GM19468 (cell line): ENCODE results near the gene KLHDC10.
"Not testable (repeated sequence)": the region's sequence is repeated elsewhere in the genome, so short reads cannot be mapped to it uniquely, and the experiment has no call there.

Experiments used
- ATAC-seq: cut with Tn5 transposase; IDR thresholded peaks from one replicate; pipeline ENCODE4 v1.9.1; 2021; ENCODE audit warnings: mild to moderate bottlenecking, moderate library complexity, moderate number of reproducible peaks; ENCODE audit not compliant: unreplicated experiment; ENCODE audit errors: extremely low read depth

The KLHDC10 gene

DNA sequence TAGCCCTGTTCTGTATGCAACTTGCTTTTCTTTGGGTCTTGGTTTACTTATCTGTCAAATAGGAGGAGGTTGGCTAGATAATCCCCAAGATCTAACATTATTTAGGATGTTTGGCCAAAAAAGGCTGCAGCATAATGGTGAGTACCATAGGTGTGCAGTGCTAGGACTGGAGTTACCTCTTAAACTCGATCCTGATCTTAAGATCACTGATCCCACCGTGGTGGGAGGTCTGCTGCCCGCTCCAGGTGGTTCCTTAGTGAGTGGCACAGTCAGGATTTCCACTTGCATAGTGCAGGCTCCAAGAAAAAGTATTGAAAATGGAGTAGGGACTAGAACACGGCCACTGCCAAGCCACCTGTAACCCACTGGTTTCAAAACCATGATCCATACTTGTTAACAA is 66.9 kb downstream of the KLHDC10 start:
- ATAC-seq = no peak

DNA sequence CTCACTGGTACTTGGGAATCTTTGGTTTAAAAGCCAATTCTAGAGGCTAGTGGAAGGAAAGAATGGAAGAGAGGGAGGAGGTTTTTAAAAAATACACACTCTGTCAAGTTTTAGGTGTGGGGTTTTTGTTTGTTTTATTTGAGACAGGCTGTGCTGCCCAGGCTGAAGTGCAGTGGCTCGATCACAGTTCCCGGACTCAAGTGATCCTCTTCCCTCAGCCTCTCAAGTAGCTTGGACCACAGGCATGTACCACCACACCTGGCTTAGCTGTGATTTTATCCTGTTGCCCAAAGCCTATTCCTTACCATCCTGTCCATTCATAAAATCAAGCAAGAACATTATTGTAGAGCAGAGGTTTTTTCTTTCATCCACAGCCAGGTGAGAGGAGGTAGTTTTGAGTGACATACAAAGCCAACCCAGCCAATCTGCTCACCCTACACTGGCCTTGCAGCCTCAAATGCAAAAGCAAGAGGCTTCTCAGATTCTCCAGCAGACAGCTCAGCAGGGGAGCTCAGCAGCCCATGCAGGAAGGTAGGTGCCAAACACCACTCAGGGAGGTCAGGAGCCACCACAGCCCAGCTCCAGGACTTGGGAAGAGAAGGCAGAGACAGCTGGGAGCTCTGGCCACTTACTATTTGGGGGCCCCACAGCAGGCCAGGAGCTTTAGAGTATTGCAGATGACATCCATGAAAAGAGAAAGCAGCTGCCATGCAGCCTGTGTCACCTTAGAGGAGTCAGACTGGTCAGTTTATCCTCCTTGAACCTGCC is 69.0 kb downstream of the KLHDC10 start:
- ATAC-seq = no peak

DNA sequence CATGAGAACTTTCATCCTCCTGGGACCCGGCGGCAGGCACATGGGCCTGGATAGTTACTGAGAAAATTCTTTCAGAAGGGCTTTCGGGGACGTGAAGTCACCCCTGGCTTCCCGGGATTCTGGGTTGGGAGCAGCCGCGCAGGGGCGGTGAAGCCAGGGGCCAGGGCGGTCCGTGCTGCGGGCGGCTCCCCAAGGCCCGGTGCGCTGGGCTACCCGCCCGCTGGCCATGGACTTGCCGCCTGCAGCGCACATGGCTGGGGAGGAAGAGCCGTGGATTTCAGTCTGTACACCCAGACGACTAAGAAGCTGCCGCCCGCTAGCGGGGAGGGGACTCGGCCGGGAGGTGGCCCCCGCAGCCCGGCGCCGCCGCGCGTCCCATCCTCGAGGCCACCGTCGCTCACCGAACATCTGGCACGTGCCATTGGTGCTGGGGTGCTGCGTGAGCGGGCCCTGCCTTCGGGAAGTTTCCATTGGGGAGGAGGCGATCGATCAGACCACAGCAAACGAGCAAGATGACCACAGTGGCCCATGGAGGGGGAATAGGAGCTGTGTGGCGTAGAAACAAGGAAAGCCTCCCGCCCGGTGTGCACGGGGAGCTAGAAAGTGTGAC is 70.3 kb downstream of the KLHDC10 start:
- ATAC-seq = no peak

DNA sequence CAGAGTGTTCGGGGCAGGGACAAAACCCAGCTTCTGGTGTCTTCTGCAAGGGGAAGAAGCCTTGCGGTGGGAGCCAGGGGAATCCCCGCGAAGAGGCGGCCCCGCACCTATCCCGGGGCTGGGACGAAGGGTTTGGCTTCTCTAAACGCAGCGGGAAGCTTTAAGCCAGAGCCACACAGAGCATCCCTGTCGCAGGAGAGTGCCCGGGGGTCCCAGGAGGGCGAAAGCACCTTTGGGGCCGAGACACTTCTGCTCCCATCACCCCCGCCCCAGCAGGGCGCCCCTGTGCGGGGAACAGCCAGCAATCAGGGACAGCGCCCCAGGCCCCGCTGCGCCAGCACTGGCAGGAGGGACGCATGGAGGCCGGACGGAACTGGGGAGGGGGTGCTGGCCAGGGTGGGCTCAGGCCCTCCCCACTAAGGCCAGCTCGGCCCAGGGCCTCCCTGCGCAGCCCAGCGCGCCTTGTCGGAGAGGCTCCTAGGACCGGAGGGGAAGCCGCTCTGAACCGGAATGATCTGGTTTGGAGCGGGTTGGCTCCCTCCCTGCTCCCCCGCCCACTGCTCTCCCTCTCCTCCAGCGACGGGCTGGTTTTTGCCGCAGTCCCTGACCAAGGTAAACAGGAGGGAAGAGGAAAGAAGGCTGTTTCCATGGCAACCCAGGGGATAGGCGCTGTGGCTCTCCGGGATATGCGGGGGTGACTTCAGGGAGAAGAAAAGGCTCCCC is 71.0 kb downstream of the KLHDC10 start:
- no peak for ATAC-seq

DNA sequence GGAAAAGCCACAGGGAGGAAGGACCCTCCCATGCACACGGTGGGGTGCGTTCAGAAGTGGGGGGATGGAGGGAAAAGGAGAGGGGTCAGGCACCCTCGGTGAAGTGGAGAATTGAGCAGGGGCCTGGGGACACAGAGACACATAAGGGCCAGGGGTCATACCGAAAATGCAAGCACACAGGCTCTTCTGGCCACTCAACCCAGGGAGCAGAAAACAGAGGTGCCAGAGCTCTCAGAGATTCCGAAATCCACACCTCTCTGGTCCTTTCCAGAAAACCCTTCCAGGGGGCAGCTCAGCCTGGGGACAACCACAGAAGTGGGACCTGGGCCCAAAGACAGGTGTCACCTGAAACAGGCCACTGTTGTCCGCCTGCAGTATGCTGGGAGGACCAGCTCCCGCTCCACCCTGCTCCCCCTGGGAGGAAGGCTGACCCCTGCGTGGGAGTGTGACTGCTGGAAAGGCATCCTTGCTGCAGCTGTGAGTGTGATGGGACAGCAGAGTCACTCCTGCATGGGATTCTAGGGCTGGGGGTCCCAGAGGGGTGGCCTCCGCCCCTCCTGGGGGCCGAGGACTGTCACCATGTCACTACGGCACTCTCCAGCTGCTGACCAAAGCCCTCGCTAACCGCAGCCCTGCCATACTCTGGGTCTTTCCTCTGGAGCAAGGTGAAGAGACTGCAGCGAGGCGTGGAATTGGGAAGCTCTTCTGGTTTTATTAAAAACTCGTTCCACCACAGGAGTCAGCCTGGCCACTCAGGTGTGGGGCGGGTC is 71.7 kb downstream of the KLHDC10 start:
- no peak for ATAC-seq

DNA sequence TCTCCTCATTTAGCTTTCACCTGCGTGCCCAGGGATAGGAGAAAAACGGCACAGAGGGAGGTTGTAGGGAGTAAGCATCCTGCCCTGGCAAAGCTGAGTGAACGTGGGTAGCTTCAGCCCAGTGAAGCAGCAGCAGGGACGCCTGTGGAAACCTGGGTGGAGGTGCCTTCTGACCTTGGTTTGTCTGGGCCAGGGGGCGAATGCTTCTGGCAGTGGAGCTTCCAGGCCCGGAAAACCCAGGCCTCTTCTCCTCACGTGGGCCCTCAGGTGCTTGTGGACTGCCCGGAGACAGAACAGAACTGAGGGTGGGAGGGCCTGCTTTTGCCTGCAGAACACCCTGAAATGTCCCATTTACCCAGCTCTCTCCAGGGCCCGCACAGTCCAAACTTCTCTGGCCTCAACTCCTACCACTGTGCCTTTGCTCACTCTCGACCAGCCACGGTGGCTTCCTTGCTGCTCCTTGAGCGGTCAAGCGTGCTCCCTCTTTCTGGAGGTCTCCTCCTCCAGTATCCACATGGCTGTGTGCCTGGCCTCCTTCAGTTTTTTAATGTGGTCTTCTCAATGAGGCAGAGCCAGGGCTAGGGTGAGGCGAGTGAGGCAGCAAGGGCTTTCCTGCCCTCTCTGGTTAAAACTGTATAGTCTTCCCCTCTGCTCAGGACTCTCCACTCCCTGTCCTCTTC is 72.5 kb downstream of the KLHDC10 start:
- ATAC-seq = no peak

DNA sequence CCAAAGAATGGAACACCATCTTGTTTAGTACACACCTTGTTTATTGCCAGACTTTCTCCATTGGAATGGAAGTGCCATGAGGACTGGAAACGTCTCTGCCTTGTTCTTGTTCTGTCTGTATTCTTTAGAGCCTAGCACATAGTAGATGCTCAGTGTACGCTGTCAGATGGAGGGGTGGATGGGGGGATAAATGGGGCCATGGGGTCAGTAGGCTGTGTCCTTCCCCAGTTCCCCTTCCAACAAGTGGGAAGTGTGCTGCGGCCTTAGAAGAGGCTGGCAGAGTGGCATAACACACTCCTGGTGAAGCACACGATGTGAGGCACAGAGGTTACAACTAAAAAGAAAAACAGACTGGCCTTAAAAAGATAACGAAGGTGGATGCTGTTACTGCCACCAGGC is 73.0 kb downstream of the KLHDC10 start:
- no peak for ATAC-seq

DNA sequence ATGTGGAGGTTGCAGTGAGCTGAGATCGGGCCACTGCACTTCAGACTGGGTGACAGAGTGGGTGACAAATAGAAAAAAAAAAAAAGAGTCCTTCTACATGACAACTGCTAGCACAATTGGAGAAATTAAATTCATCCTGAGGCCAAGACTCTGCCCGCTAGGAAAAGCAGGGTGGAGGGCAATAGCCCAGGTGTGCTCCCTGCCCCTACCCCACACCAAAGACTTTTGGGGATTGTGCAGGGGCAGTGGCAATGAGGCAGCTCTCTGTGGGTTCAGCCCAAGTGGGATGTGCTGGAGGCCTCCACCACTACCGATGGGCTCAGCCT is 73.6 kb downstream of the KLHDC10 start:
- no peak for ATAC-seq

DNA sequence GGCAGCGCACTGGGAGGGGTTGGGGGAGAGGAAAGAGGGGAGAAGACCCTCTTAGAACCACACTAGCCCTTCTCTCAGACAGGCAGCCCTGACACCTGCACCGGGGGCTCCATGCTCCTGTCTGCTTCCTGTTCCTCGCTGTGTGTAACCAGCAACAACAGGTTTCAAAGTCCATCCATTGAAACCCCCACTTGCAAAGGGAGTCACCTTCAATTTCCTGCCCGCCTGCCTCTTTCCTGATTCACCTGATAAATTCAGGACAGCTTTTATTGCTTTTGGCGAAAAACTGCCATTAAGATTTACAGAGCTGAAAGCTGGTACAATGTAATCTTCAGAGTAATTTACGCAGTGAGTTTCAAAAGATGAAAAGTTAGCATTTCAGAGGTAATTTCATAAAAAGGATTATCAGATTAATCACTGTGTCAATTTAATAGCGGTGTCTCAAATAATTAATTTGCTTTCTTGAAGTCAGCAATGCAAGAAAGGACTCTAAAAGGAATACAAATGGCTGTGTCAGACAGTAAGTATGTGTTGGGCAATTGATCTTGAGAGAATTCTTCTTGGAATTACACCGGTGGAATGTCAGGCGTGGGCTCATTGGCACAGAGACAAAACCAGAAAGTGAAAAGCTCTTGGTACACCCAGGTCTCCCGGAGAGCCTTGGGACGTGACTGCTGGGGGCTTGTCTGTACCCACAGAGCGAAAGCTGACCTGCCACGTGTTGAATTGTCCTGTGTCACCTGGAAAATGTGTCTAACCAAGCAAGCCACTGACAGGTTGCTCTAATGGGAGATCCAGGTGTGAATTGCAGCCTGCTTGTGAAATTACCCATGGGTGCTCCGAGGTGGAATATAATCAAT is 74.2 kb downstream of the KLHDC10 start:
- no peak for ATAC-seq

DNA sequence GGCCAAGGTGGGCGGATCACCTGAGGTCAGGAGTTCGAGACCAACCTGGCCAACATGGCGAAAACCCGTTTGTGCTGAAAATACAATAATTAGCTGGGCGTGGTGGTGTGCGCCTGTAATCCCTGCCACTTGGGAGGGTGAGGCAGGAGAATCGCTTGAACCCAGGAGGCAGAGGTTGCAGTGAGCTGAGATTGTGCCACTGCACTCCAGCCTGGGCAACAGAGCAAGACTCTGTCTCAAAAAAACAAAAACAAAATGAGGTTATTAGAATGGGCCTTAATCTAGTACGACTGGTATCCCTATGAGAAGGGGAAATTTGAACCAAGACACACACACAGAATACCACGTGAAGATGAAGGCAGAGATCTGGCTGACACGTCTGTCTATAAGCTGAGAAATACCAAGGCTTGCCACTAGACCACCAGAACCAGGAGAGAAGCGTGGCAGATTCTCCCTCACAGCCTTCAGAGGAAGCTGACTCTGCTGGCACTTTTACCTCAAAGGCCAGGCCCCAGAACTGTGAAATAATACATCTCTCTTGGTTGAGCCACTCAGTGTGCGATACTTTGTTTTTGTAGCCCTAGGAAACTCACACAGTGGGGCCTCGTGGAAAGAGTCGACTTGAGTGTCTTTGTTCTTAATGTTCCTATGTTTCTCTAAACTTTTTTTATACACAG is 75.2 kb downstream of the KLHDC10 start:
- no peak for ATAC-seq

DNA sequence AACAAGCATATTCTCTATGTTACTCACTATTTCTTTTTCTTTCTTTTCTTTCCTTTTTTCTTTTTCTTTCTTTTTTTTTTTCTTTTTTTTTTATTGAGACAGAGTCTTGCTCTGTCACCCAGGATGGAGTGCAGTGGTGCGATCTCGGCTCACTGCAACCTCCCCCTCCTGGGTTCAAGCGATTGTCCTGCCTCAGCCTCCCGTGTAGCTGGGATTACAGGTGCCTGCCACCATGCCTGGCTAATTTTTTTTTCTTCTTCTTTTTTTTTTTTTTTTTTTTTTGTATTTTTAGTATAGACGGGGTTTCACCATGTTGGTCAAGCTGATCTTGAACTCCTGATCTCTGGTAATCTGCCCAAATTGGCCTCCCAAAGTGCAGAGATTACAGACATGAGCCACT is 75.8 kb downstream of the KLHDC10 start:
- not testable (repeated sequence) for ATAC-seq

DNA sequence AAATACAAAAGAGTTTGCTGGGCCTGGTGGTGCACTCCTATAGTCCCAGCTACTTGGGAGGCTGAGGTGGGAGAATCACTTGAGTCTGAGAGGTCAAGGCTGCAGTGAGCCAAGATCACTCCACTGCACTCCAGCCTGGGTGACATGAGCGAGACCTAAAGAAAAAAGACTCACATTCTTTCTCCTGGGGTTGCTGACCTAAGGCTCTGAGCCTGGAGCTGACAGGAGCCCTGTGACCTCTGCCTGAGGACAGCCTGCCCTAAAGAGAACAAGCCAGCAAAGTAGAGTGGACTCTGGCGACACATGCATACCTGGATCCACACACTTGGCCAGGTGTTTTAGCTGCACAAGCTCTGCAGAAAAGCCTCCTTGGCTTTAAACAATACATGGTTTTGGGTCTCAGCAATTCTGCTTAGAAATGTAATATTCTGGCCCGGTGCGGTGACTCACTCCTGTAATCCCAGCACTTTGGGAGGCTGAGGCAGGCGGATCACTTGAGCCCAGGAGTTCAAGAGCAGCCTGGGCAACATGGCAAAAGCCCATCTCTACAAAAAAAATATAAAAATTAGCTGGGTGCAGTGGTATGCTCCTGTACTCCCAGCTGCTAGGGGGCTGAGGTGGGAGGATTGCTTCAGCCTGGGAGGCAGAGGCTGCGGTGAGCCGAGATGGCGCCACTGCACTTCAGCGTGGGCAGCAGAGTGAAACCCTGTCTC is 76.5 kb downstream of the KLHDC10 start:
- no peak for ATAC-seq

DNA sequence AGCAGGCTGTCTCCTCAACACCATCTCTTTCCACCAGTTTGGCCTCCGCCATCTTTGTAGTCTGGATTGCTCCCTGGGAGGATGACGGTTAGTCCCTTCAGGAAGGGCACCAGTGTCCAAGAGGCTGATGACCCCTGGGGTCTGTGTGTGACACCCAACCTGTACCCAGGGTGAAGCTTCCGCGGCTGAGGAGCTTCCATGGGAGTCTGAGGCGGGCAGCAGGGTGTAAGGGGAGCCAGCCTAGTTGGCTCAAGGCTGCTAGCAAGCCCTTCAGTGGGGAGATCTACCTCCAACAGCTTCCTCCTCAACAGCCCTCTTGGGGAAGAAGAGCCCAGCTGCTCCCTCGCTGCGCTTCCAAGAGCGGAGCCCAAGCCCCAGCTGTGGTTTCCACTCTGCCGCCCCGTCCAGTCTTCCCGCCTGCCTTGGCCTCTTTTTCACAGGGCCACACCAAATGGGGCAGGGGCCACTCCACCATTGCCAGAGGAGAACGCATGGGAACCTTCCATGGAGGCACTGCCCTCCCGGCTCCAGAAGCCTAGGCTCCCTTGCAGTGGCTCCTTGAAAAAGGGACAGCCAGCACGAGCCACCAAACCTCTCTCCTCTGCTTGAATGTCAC is 77.5 kb downstream of the KLHDC10 start:
- ATAC-seq = no peak

DNA sequence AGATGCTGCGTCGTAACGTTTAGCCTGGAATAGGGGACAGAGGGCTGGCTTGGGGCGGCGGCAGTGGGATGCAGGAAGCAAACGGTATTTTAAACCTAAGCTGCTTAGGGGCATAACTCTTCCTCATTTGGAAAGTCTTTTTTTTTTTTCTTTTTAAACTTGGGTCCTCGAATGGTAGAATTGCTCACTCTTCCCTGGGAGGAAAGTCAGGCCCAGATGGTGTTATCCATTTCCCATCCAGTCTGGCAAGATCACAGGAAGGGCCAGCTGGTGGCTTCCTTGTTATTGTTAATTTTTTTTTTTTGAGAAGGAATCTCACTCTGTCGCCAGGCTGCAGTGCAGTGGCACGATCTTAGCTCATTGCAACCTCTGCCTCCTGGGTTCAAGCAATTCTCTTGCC is 78.2 kb downstream of the KLHDC10 start:
- ATAC-seq = no peak

DNA sequence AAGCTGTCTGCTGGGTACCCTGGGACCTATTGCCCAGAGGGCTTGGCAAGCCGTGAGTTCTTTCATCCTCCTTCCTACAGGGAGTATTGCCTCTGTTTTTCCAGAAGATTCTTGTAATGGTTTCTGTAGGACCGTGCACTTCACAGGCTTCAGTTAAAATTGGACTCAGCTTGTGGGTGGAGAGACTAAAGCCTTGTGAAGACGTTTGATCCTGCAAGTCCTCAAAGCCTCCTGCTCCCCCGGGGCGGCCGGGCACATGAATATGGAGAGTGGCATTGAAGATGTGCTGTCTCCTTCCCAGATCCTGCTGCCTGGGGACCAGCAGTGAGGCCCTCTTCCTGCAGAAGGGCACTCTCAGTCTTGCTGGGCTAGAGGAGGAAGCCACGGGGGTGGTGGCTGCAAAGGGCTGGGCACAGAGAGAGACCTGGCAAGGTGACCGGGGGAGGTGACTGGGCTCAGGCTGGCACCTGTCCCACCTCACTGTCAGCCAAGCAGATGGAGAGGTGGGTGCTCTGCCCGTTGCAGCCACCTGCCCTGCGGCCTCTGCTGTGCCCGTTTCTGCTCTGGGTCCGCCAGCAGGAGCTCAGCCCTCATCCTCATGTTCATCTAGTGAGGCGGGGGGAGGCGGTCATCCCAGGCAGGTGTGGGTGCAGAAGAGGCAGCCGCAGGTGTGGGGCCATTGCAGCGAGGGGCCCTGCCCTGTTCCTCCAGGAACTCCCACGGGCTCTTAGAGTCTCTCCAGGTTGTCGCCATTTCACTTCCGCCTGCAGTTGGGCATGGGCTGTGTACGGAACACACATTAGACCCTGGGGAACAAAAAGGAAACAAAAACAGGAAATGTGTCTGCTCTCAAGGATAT is 79.2 kb downstream of the KLHDC10 start:
- no peak for ATAC-seq

DNA sequence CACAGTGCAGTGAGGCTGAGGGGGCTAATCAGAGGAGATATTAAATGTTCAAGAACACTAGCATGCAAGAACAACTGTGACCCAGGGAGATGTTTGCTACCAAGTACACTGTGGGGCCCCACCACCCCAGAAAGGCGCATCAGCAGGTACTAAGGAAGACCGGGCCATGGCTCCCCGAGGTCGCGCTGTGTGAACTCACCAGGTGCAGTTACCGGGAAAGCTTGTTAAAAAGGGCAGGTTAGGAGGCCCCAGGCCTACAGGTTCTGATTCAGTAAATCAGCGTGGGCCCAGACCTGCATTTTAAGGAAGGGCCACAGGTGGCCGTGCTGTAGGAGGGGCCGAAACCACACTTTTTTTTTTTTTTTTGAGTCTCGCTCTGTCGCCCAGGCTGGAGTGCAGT is 80.3 kb downstream of the KLHDC10 start:
- ATAC-seq = no peak
